Lower leg skin (tissue), 4 donors: ENCODE measurements around the gene ASXL1. TPM values are rescaled to one million over a fixed set of nuclear protein-coding genes. Genes with fewer than 3 reads are reported as not detected.

Source experiments
- DNase-seq, 2 donors: peaks; one replicate each; pipeline ENCODE4 v3.0.0-alpha.2; 2019; ENCODE audit warnings: low spot score in 2 of 2
- H3K4me3 ChIP-seq: fragments of 200-600 bp; sonication (generic); 2 replicates; pipeline ENCODE4 v1.5.1; 2017; ENCODE audit warnings: mild to moderate bottlenecking, low read depth; ENCODE audit not compliant: poor library complexity, severe bottlenecking
- POLR2A ChIP-seq, 2 donors: fragments of 450-650 bp; IDR thresholded peaks; one replicate each; pipeline ENCODE4 v1.6.1; 2016 to 2017; ENCODE audit warnings: antibody characterized with exemption in 2 of 2, mild to moderate bottlenecking in 1 of 2, moderate library complexity in 1 of 2
- WGBS, 2 donors: methylation state at CpG; one replicate each; pipeline ENCODE4 v1.1.5; 2018; 5-methylcytosine and 5-hydroxymethylcytosine counted together
- intact Hi-C: fragments of 100-400 bp; cut with DNase I; formaldehyde crosslinking; loops from one replicate; pipeline ENCODE4 v1.15.0; 2023; ENCODE audit warnings: low total_unique reads
- total RNA-seq, 4 donors: library from RNA; depleted of rRNA; stranded (reverse); fragments of >200 nt; gene quantifications; one replicate each; pipeline ENCODE4 v1.1.0, GENCODE V29; 2016
- TF ChIP-seq, protein P1 (sequence below), 3 donors: fragments of 450-650 bp; IDR thresholded peaks; one replicate each; pipeline ENCODE4 v1.5.1; 2016; ENCODE audit warnings: antibody characterized with exemption in 3 of 3, mild to moderate bottlenecking in 3 of 3, moderate library complexity in 2 of 3

The ASXL1 gene
- total RNA-seq, 4 donors from 2014 or later, result 29.1 to 84.8 (median 32.6) TPM

- no peak for DNase-seq
- TF ChIP-seq POLR2A (IDR thresholded peaks at IDR 0.05), result no peak
- TF ChIP-seq, protein P1, sequence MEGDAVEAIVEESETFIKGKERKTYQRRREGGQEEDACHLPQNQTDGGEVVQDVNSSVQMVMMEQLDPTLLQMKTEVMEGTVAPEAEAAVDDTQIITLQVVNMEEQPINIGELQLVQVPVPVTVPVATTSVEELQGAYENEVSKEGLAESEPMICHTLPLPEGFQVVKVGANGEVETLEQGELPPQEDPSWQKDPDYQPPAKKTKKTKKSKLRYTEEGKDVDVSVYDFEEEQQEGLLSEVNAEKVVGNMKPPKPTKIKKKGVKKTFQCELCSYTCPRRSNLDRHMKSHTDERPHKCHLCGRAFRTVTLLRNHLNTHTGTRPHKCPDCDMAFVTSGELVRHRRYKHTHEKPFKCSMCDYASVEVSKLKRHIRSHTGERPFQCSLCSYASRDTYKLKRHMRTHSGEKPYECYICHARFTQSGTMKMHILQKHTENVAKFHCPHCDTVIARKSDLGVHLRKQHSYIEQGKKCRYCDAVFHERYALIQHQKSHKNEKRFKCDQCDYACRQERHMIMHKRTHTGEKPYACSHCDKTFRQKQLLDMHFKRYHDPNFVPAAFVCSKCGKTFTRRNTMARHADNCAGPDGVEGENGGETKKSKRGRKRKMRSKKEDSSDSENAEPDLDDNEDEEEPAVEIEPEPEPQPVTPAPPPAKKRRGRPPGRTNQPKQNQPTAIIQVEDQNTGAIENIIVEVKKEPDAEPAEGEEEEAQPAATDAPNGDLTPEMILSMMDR (IDR thresholded peaks at IDR 0.05), result no peak
- intact Hi-C loops, result no loop called here
- H3K4me3 ChIP-seq, result no peak overlapping the region
- WGBS, 2 donors, result 93 to 98% methylated on average over 3 to 5 of the region's 6 CpGs
Measured at GRCh38 chr20:32472581-32473207, 114.6 kb downstream of the ASXL1 start.

- DNase-seq, result no peak
- 70 to 74% methylated on average over 16 to 21 of the region's 29 CpGs for WGBS, 2 donors
- intact Hi-C loops, result no loop called here
- H3K4me3 ChIP-seq, result no peak overlapping the region
- TF ChIP-seq POLR2A (IDR thresholded peaks at IDR 0.05), result no peak
- TF ChIP-seq, protein P1 (IDR thresholded peaks at IDR 0.05), result no peak
Measured at GRCh38 chr20:32473231-32474008, 115.3 kb downstream of the ASXL1 start.

DNA sequence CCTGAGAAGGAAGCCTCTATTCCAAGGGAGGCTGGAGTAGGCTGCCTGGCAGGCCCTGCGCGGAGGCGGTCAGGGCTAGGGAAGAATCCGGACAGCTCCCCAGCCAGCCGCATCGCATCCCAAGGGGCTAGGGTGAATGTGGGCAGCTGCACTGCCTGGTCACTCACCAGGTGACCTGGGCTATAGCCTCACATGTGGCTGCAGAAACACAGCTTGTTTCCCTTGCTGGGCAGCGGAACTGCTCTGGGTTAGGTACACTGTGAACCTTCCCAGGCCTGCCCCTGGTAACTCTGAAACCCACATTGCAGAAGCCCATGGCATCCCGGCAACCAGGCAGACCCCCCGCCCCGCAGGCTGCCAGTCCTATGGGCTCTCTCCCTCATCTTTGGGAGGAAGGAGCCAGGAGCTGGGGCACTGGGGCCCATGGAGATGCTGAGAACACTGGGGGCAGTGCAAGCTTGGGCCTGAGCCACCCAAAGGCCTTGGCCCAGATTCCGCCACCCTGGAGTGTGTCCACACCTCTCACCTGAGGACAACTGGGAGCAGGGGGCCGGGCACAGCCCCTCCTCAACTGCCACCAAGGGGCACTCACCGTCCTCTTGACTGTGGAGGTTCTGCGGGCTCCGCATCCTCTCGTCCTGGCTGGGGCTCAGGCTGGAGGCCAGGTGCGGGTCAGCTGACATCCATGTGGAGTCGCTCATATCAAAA is 116.0 kb downstream of the ASXL1 start:
- 63 to 85% methylated on average over 5 to 12 of the region's 18 CpGs for WGBS, 2 donors
- TF ChIP-seq, protein P1 (IDR thresholded peaks at IDR 0.05), result no peak
- no peak for TF ChIP-seq POLR2A (IDR thresholded peaks at IDR 0.05)
- H3K4me3 ChIP-seq, result no peak overlapping the region
- intact Hi-C loops, result no loop called here
- DNase-seq, result no peak

- intact Hi-C loops, result no loop called here
- TF ChIP-seq POLR2A (IDR thresholded peaks at IDR 0.05), result no peak
- TF ChIP-seq, protein P1 (IDR thresholded peaks at IDR 0.05), result no peak
- 25% methylated on average over 7 of the region's 8 CpGs; no CpG with 5 or more reads in 1 of the 2 donors for WGBS, 2 donors
- DNase-seq, result no peak
- no peak overlapping the region for H3K4me3 ChIP-seq
Measured at GRCh38 chr20:32474717-32474966, 116.5 kb downstream of the ASXL1 start.

- no peak for TF ChIP-seq POLR2A (IDR thresholded peaks at IDR 0.05)
- TF ChIP-seq, protein P1 (IDR thresholded peaks at IDR 0.05), result no peak
- WGBS, 2 donors, result 13 to 14% methylated on average over 16 of the region's 28 CpGs
- intact Hi-C loops, result no loop called here
- no peak overlapping the region for H3K4me3 ChIP-seq
- peak; percentile 76 to 95 for DNase-seq
Measured at GRCh38 chr20:32474967-32475811, 117.1 kb downstream of the ASXL1 start.
